GM13977 (cell line): Measurements from ENCODE around the gene TMEM237.
"Not testable (repeated sequence)": the region's sequence is repeated elsewhere in the genome, so short reads cannot be mapped to it uniquely, and the experiment has no call there.

ENCODE experiments used
- DNase-seq: peaks from one replicate; pipeline ENCODE4 v3.0.0; 2012; ENCODE audit warnings: low spot score
- in situ Hi-C: fragments of 300-500 bp; cut with MboI; formaldehyde crosslinking; loops from one replicate; pipeline ENCODE4 v1.12.0; 2022; ENCODE audit warnings: low sequenced_read_pairs, low pct_unique_long_range_greater_than_20kb, mixed read lengths, inconsistent platforms; ENCODE audit not compliant: unreplicated experiment
- TF ChIP-seq, protein P1 (sequence below): IDR thresholded peaks from 2 replicates; pipeline ENCODE4 v1.5.1; 2012; ENCODE audit warnings: mild to moderate bottlenecking, control low read depth; ENCODE audit not compliant: insufficient read depth; ENCODE audit errors: extremely low read depth, missing control alignments

The TMEM237 gene

GRCh38 chr2:201674298-201674697 lies 31.0 kb upstream of the TMEM237 start:
- in situ Hi-C loops = no loop called here
- TF ChIP-seq, protein P1, sequence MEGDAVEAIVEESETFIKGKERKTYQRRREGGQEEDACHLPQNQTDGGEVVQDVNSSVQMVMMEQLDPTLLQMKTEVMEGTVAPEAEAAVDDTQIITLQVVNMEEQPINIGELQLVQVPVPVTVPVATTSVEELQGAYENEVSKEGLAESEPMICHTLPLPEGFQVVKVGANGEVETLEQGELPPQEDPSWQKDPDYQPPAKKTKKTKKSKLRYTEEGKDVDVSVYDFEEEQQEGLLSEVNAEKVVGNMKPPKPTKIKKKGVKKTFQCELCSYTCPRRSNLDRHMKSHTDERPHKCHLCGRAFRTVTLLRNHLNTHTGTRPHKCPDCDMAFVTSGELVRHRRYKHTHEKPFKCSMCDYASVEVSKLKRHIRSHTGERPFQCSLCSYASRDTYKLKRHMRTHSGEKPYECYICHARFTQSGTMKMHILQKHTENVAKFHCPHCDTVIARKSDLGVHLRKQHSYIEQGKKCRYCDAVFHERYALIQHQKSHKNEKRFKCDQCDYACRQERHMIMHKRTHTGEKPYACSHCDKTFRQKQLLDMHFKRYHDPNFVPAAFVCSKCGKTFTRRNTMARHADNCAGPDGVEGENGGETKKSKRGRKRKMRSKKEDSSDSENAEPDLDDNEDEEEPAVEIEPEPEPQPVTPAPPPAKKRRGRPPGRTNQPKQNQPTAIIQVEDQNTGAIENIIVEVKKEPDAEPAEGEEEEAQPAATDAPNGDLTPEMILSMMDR = no peak
- no peak for DNase-seq

DNA sequence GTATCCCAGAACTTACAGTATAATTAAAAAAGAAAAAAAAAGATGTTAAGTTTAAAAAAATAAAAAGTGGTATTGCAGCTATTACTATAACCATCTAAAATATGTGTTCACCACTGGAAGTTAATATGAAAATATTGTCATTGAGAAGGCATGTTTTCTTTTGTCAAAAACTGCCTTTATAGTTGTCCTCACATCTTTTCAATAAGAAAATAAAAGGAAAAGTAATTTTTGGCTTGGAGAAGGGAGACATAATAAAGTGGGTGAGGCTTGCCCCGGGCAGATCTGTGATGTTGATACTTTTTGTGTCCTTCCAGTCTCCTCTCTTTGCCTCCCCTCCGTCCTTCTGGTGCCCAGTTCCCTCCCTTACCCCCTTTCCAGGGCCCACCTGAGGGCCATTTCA lies 30.2 kb upstream of the TMEM237 start:
- in situ Hi-C loops = no loop called here
- no peak for DNase-seq
- TF ChIP-seq, protein P1 = no peak

DNA sequence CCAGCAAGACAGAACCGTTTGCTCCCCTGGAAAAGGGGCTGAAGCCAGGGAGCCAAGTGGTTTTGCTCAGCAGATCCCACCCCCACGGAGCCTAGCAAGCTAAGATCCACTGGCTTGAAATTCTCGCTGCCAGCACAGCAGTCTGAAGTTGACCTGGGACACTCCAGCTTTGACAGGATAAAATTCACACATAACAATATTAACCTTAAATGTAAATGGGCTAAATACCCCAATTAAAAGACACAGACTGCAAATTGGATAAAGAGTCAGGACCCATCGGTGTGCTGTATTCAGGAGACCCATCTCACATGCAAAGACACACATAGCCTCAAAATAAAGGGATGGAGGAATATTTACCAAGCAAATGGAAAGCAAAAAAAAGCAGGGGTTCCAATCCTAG lies 27.9 kb upstream of the TMEM237 start:
- DNase-seq, in situ Hi-C loops: not testable (repeated sequence)

- in situ Hi-C loops = no loop called here
- TF ChIP-seq, protein P1 = no peak
- no peak for DNase-seq
Observed at GRCh38 chr2:201669865-201670264, 26.6 kb upstream of the TMEM237 start.

- DNase-seq = no peak
- TF ChIP-seq, protein P1 = no peak
- in situ Hi-C loops = no loop called here
Observed at GRCh38 chr2:201668402-201668910, 25.2 kb upstream of the TMEM237 start.

DNA sequence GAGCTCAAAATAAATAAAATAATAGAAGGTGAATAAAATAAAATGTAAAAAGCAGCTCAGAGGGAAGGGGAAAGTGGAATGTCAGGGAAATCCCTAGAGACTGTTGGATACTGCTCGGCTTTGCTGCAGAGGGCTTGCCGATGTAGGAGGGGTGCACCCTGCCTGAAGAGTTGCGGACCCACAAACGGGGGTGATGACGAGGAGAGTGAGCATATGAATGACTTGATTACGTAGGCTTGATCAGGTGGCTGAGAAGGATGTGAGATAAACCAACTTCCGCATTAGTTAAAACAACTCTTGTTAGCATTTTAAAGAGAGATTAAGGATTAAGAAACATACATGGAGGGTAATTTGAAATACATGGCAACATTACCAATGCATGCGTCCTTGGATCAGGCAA lies 21.0 kb upstream of the TMEM237 start:
- TF ChIP-seq, protein P1 = no peak
- no peak for DNase-seq
- in situ Hi-C loops = no loop called here

DNA sequence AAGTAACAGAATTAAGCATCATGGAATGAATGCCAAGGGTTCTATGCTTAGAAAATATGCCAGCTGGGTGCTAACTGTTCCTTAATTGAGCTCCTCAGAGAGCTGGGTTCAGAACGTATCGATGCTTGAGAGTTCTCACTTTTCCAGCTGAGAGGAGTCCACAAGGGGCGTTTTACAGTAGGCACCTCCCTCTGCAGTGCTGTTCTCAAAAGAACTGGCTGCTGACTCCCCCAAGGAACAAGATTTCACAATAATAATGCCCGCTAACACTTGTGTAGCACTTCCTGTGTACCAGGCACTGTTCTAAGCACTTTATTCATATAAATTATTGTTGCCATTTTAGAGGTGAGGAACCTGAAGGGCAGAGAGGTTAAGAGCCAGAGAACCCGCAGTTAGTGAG lies 18.1 kb upstream of the TMEM237 start:
- TF ChIP-seq, protein P1 = no peak
- in situ Hi-C loops = no loop called here
- no peak for DNase-seq
